HL-60/S4 treated with phorbol 12-myristate 13-acetate at 8.2 ng/mL for 4 days and 3 days (cell line): ENCODE results near the gene FBH1.
"Not testable (repeated sequence)": the region's sequence is repeated elsewhere in the genome, so short reads cannot be mapped to it uniquely, and the experiment has no call there.

Source experiments
- in situ Hi-C: fragments of 300-500 bp; cut with MboI; formaldehyde crosslinking; loops from 2 replicates; pipeline ENCODE4 v1.15.0; 2022; ENCODE audit warnings: low sequenced_read_pairs

The FBH1 gene

DNA sequence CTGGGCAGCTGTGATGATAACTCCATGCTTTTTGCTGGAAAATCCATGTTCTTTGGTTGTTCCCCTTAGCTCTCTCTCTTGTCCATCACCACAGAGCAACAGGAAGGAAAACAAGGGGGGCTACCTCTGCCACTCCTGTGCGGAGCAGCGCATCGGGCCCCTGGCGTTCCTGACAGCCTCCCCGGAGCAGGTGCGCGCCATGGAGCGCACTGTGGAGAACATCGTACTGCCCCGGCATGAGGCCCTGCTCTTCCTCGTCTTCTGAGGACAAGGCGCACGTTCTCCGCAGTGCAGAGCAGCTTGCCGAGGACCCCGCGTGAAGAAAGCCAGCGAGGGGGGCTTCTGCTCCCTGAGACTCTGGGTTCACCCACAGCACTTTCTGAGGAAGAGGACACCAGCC is 47.0 kb downstream of the FBH1 start:
- in situ Hi-C loops = no loop called here

DNA sequence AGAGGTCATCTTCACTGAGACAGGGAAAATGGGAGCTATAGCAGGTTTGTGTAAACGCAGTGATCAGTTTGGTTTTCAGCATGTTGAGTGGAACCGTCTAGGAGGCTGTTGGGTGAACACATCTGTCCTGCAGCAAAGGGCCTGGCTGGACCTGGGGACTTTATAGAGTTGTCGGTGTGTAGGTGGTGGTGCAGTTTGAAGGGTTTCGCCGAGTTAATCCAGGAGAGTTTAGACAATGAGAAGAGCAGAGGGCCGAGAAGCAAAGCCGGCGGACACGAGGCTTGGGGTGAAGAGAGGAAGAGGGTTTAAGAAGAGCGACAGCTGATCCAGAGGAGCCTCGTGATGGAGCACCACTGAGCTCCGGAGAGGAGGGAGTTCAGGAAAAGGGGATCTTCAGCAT is 48.2 kb downstream of the FBH1 start:
- in situ Hi-C loops = no loop called here

DNA sequence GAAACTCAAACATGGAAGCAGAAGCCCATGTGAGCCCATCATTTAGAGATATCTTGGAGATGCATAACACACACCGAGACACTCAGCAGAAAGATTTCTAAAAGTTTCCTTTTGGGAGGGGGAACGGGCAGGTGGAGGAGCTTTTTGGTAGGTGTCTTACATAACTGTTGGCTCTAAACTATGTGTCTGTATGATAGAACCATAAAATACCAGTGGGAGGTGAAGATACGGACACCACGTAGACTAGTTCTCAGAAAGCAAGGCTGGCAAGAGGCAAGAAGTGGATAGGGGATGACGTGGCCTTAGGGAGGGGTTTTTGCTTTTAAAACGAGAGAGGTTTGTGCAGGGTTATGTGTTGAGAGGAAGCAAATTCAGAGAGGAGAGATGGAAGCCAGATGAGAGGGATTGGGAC is 50.8 kb downstream of the FBH1 start:
- in situ Hi-C loops = no loop called here

DNA sequence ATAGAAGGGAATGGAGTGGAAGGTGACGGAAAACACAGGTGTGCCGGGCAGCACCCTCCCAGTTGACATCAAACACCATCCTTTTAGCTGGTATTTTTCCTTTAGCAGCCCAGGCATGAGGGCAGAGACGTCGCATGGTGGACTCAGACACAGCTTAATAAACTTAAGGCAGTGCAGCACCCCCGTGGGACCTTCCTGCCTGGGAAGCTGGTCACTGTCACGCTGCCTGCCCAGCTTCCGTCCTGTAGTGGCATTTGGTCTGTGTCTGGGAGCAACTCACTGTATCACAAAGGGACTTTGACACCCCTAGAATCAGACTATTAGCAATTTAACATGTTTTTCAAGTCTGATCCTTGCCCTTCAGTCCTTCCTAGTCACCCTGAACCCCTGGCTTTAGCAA is 51.5 kb downstream of the FBH1 start:
- in situ Hi-C loops = no loop called here

DNA sequence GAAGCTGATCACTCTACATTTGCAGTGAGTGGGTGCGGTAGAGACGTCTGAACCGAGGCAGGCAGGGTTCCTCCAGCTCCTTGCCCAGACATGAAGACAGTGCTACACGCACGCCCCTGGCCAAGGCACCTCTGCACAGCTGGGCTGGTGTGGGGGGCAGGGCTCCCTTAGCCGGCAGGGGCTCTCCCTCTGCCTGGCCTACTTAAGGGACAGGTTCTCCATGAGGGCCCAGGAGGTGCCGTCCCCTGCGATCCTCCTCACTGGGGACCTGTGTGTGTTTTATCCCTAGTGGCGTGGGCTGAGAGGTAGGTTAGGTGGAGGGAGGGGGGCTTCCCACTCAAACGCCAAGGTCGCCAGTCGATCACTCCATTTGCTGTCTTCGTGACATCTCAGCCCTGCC is 52.0 kb downstream of the FBH1 start:
- in situ Hi-C loops = no loop called here

DNA sequence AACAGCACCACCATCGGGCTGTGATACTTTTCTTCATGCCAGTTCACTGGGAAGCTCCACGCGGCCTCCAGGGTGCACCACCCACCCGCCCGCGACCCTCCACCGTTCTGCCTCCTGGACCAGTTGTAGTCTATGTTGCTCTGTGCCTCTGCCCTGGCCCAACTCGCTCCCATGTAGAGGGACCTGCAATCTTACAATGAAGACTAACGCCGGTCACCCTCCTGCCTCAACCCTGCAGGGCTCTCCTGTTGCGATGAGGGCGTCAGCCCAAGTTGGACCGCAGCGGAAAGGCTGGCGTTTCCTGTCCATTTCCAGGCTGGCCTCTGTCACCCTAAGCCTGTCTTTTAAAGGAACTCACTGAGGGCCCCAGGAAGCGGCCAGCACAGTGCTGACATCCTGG is 52.4 kb downstream of the FBH1 start:
- in situ Hi-C loops = no loop called here

DNA sequence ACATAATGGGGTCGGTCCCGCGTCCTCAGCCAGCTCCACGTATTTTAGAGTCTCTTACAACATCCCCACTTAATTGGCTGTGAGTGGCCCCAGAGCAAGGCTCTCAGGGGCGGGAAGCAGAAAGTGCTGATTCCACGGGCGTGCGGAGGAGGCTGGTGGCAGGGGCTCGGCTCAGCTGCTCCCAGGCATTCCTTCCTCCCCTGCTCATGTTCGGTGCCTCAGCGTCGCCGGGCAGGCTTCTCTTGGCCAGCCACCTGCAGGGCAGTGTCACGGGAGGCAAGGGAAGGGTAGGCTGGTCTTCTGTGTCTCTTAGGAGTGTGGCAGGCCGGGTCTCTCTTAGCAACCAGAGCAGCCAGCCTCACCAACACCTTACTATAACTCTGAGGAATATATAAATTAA is 53.5 kb downstream of the FBH1 start:
- in situ Hi-C loops = no loop called here

DNA sequence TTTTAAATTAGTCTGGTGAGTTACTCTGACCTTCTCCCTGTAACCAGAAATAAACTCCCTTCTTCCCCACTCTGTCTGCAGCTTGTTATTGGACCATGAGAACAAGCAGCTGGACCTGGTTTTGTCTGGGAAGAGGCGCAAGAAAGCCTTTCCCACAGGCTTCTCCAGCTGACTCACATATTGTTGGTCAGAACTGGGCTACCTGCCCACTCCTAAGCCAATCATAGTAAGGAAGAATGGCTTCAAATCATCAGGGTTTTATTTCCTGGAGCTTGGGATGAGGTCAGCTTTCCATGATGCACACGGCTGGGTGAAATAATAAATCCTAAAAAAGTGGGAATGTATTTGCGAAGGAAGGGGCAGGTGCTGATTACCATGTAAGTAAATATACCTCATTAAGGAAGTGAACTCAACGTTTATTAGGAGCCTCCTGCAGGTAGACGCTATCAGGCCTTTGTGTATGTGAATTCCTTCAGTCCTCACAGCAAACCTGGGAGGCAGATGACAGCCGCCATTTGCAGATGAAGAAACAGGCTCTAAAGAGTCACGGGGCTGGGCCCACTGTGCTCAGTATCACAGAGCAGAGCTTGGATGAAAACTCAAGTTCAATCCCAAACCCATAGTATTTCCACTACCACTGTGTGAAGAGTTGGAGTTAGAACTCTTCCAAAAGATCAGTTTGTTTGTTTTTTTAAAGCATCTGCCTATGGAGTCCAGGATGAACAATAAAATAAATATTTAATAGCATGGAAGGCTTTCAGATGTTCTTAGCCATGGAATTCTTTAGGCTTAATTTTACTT is 54.5 kb downstream of the FBH1 start:
- in situ Hi-C loops = no loop called here

DNA sequence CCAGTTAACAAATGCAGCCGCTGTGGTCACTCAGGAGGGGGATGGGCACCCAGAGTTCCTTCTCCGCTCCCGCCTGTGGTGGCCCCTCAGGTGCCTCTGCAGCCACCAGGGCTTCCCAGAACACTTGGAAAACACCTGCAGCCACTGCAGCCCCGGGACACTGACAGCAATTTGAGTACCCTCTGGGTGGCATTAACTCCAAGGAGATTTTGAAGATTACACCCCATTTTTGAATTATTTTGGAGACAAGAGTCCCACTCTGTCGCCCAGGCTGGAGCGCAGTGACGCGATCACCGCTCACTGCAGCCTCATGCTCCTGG is 55.1 kb downstream of the FBH1 start:
- in situ Hi-C loops = no loop called here

DNA sequence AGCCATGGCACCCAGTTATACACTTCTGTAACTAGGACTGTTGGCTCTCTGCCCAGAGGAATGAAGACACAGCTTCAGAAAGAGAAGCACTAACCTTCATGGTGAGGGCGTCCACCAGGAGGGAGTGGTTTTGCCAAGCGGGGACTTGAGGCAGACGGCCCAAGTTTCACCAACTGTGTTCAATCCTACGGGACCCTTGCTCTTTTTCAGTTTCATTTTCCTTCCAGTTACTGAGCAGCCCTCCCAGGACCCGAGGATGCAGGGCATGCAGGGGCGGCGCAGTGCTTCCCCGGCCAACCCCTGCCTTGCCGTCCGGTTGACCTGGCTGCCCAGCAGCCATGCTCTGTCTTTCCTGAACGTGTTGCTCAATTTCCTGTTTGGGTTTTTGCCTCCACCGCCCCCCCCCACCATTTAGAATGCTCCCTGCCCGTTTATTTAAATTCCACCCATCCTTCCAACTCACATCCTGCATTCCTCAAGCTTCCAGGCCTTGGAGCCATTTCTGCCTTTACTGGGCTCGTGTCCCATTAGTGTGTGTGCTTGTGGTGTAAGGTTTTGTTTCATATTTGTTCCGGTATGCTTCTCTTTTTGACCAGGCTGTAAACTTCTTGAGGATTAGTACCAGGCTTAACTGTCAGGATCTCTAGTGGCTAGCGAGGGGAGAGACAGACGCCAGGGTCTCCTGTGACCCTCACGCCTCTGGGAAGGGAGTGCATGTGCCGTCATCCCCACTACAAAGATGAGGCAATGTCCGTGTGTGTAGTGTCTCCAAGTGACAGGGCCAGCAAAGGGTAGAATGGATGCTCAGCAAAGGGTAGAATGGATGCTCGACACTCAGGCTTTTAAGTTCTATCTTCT is 55.7 kb downstream of the FBH1 start:
- in situ Hi-C loops = no loop called here

DNA sequence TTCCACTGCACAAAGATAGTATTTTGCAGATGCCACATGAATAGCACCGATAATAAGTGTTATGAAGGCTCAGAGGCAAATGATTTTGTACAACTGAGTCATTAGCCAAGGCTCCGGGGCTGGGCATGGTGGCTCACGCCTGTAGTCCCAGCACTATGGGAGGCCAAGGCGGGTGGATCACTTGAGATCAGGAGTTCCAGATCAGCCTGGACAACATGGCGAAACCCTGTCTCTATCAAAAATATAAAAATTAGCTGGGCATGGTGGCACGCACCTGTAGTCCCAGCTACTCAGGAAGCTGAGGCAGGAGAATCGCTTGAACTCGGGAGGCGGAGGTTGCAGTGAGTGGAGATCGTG is 56.4 kb downstream of the FBH1 start:
- in situ Hi-C loops = not testable (repeated sequence)

DNA sequence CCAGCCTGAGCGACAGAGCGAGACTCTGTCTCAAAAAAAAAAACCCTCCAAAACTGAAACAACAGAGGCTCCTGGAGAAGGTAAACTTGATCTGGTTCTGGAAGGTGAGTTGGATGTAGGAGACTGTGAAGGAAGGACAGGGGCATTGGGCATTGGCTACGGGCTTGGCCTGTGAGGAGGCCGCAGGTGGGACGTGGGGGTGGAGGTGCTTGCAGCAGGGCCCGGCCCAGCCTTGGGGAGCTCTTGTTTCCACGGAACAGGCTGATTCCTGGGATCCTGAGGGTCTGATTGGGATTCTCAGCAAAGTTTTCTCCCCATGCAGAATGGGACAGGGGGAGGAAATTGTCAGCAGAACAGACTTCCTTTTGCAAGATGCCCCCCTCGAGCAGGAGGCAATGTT is 56.7 kb downstream of the FBH1 start:
- in situ Hi-C loops = no loop called here

DNA sequence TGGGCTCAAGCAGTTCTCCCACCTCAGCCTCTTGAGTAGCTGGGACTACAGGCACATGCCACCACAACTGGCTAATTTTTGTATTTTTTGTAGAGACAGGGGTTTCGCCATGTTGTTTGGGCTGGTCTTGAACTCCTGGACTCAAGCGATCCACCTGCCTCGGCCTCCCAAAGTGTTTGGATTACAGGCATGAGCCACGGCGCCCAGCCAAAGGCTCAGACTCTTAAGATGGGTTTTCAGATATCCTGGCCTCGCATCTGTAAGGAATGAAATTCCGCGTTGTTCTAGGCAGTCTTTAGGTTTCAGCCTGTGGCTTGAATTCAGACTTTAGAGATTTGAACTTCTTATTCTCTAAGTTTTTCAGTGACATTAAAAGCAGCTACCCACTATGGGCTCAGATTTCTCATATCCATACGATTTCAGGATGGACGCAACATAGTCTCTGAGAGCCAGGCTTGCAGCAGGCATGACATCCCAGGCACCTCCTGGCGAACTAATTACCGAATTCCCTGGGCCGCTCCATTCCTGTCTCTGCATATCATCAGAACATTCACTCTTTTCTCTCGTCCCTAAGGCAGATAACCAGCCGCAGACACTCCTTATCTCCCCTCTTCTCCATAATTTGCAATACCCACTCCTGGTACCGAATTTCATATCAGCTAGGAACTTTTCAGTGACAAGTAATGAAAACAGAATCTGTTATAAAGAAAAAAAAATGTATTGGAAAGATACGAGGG is 57.6 kb downstream of the FBH1 start:
- in situ Hi-C loops = no loop called here

DNA sequence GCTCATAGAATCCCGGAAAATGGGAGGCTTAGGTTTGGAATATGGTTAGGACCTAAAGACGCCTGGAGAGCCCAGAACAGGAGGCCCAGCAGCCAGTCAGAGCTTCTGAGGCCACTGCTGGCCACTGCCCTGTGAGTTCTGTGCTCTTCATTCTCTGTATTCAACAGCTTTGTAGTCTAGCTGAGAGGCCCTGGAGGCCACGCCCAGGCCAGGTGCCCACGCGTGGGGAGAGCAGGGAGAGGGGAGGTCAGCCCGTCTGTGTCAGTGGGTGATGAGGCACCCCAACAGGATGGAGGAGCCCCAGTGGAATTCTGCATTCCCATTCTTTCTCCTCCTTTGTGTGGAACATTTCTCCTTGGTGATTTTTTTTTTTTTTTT is 58.2 kb downstream of the FBH1 start:
- in situ Hi-C loops = no loop called here

DNA sequence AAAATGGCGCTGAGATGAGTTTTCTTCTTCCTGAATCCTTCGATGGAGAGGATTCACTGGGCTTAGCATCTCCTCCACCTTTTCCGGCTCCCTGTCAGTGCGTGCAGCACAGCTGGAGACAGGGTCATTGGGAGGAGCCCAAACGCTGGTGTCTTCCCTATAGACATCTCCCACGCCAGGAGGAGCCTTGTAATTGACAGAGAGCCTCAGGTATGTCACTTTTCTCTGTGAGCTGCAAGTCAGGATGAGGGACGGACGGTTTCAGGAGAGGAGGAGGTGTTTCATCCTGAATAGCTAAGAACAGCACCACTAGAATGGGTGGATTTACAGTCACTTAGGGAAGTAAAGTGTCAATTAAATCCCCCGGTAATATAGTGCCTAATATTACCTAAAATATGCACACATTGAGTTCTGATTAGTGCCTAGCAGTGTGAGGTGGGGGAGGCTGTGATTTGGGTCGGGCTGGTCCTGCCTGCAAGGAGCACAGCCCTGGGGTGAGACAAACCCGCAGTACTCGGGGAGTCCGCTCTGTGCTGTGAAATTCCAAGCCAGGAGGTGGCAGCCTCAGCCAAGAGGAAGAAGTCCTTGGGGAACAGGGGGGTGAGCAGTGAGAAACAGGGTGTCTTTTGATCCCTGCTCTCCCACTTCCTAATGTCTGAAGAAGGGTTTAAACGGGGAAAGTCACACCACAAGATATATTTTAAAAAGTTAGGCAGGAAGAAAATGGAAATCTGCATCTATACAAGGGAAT is 59.1 kb downstream of the FBH1 start:
- in situ Hi-C loops = no loop called here

DNA sequence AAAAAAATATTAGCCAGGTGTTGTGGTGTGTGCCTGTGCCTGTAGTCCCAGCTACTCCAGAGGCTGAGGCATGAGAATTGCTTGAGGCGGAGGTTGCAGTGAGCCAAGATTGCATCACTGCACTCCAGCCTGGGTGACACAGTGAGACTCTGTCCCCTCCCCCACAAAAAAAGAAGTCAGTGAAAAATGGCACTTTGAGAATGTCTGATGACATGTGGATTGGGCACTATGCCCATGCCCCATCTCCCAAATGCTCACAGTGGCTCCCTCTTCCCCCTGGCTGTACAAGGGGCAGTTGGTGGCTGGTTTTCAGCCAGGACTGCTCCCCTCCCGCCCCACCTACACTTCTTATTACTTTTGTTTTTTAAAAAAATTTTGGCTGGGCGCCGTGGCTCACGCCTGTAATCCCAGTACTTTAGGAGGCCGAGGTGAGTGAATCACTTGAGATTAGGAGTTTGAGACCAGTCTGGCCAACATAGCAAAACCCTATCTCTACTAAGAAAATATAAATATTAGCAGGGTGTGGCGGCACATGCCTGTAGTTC is 61.2 kb downstream of the FBH1 start:
- in situ Hi-C loops = no loop called here

DNA sequence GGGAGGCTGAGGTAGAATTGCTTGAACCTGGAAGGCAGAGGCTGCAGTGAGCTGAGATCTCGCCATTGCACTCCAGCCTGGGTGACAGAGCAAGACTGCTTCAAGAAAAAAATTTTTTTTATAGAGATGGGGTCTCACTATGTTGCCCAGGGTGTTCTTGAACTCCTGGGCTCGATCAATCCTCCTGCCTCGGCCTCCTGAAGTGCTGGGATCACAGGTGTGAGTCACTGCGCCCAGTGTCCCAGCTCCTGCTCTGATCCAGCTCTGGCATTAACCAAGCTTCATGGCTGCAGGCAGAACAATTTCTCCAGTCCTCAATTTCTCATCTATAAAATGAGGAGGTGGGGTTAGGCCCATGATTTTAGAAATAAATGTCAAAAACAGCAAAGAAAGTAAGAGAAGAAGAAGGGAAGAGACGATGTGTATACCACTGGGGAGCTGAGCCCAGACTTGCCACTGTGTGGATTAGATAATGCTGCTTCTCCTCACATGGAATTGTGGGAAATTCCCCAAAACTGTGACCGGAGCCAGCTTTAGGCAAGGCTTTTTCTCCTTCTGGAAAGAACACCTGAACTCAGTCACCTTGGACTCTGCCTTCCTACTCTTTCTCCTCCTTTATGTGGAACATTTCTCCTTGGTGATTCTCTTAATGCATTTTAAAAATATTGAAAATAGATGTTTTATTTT is 61.8 kb downstream of the FBH1 start:
- in situ Hi-C loops = no loop called here

DNA sequence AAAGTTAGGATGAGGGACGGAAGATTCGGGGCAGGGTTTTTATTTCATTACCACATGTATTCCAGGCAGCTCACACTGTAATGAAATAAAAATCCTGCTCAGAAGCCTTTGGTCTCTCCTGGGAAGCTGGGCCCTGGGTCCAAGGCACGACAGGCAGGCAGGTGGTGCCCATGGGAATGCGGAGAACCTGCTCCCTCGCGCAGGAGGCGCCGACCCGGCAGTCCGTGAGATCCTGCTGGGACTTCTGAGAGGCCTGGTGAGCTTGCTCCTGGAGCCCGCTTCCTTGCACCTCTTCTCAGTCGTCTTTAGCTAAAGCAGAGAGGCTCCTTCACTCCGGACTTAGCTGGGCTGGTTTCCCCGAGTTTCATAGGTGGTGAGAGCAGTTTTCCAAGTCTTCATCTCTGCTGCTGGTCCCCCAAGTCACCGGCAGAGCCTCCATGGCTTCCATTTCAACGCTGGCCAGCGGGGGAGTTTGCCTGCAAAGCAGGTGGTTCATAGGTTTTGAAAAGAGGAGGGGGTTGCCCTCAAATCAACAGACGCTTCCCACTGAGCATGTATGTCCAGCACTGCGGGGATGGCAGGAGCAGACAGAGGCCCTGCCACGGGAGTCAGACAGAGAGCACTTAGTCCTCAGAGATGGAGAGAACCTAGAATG is 62.8 kb downstream of the FBH1 start:
- in situ Hi-C loops = no loop called here

DNA sequence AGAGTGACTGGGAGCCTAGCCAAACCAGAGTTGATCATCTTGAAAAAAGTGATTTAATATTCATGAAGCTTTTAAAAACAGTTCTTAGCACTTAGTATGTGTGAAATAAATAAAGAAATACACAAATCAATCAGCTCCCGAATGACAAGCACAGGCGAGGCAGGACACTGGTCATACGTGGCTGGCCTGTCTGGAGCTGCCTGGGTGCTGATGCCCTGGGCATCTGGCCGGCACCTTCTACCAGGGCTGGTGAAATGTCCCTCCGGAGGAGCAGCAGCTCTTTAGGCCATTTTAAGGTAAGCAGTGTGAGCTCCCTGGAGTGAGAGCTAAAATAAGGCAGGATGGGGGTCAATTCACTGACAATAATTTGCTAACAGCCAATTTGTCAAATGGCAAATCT is 63.6 kb downstream of the FBH1 start:
- in situ Hi-C loops = no loop called here
